22Rv1 (cell line): Measurements from ENCODE around the gene LCN12.

ENCODE experiments used
- CTCF ChIP-seq: fragments of 450-650 bp; IDR thresholded peaks from 2 replicates; pipeline ENCODE4 v1.5.1; 2017; ENCODE audit warnings: mild to moderate bottlenecking
- ZFX ChIP-seq: fragments of 450-650 bp; IDR thresholded peaks from 2 replicates; pipeline ENCODE4 v1.6.1; 2017; ENCODE audit warnings: antibody characterized with exemption, borderline replicate concordance

- no peak for TF ChIP-seq CTCF
- TF ChIP-seq ZFX: no peak
These were observed 34.2 kb upstream of the LCN12 start for GRCh38 chr9:136917902-136918301.
